GM18858 (cell line): ENCODE data around the gene CAMTA1.

Source experiments
- ATAC-seq: cut with Tn5 transposase; IDR thresholded peaks from one replicate; pipeline ENCODE4 v1.9.1; 2021; ENCODE audit not compliant: unreplicated experiment

The CAMTA1 gene

DNA sequence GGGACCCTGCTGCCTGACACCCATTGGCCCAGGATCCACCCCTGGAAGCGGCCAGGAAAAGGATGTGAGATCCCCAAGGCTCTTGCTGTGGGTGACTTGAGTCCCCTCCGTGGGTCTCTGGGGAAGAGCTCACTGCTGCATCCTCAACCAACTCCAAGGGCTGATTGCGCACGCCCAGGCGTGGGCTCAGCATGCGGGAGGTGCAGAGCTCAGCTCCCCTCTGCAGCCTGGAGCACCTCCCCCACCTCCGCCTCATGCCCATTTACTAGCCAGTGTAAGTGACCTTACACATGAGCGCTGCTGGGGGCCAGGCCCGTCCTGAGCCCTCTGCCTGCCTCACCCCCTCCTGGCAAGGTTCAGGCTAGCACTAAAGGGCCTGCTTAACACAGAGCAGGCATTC lies 847.4 kb downstream of the CAMTA1 start:
- no peak for ATAC-seq

DNA sequence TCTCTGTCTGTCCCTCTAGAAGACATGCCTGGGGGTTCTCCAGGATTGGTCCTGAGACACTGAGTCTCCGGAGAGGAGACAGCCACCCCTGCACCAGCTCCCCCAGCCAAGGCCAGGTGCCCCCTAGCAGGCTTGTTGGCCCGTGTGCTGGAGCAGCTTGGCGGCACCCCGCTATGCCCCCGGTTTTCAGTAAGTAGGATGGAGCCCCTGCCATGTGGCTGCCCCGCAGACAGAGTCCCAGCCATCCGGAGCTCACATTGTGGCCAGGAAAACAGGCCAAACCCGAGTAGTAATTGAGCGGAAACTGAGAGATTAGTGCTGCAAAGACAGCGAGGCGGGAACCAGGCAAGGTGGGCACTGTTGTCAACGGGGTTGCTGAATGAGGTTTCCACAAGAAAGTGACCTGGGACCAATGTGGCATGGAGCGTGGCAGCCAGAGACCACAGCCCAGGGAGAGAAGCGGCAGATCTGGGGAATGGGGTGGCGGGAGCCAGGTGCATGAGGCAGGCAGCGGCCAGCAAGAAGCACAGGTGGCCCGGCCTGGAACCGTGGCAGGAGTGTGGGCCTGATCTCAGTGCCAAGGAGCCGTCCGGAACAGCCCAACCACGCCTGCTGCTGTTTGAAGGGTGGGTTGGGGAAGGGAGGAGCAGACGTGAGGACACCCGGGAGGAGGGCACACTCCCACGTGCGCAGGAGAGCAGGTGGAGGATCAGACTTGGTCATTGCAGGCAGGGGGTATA lies 848.4 kb downstream of the CAMTA1 start:
- ATAC-seq = no peak

GRCh38 chr1:7634546-7635240 lies 849.4 kb downstream of the CAMTA1 start:
- no peak for ATAC-seq

DNA sequence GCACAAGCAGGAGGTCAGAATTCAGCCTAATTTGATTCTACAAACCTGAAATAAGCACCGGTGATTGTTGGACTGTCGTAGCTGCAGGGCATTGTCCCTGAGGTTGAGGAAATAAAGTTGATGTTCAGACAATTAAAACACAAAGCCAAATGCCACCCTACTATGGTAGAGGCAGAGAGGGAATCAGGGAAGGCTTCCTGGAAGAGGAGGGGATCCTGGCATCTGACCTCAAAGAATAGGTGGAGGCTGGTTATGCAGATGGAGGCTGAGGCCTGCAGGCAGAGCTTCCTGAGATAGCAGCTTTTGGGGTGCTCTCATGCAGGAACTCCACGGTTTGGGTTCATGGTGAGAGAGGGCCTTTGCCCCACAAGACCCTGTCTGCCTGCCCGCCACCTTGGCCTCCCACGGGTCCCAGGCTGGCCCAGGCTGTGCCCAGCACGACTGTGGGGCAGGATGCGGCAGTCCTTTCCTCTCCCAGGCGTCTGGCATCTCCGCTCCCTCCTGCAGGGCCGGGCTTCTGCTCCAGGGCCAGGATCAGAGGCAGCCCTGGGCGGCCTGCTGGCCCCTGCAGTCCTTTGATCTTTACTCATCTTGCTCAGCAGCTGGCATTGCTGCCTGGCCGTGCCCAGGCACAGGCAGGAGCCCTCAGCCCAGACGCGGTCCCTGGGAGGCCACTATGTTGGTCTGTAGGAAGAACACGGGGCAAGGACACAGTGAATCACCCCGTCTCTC lies 851.7 kb downstream of the CAMTA1 start:
- ATAC-seq = no peak

DNA sequence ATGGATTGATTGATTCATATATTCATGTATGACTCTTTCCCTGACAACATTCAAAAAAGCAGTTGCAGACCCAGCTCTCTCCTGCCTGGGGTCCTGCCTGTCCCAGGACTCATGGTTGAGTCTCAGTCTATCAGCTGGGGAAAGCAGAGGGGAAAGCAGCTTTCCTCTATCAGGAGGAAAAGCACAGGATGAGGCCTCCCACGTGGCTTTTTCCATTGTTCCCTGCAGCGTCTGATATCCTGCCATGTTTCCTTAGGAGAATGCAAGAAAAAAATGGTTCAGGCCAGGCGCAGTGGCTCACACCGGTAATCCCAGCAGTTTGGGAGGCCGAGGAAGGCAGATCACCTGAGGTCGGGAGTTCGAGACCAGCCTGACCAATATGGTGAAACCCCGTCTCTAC lies 852.8 kb downstream of the CAMTA1 start:
- no peak for ATAC-seq

- no peak for ATAC-seq
These were observed 854.3 kb downstream of the CAMTA1 start for GRCh38 chr1:7639435-7640131.

- no peak for ATAC-seq
These were observed 855.1 kb downstream of the CAMTA1 start for GRCh38 chr1:7640350-7640749.

DNA sequence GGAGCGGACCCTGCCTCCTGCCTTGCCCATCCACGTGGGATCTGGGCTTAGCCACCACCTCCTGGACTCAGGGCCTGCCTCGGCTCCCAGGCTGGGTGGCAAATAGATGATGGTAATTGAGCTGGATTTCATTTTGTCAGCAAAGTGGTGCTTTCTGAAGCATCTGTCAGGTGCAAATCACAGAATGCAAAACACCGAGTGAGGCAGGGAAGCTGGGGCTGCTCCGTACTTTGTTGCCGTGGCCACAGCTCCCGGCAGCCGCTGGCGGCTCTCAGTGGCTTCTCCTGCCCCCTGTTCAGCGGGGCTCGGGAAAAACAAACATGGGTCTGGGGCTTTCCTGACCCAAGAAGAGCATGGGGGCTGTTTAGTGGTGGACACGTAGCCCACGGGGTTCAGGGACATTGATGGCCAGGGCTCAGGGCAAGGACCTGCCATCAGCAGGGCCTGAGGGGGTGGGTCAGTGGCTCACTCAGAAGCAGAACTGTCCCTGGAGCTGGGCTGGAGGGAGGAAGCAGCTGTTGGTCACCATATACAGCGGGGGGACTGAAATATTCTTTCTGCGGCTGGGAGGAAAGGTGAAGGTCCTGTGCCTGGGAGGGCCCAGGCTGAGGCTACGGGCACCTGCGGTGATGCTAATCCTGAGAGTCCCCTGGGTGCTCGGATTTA lies 855.8 kb downstream of the CAMTA1 start:
- ATAC-seq = no peak

- no peak for ATAC-seq
These were observed 856.5 kb downstream of the CAMTA1 start for GRCh38 chr1:7641587-7642417.

GRCh38 chr1:7642418-7642704 lies 857.1 kb downstream of the CAMTA1 start:
- ATAC-seq = no peak

GRCh38 chr1:7642781-7643529 lies 857.7 kb downstream of the CAMTA1 start:
- no peak for ATAC-seq

DNA sequence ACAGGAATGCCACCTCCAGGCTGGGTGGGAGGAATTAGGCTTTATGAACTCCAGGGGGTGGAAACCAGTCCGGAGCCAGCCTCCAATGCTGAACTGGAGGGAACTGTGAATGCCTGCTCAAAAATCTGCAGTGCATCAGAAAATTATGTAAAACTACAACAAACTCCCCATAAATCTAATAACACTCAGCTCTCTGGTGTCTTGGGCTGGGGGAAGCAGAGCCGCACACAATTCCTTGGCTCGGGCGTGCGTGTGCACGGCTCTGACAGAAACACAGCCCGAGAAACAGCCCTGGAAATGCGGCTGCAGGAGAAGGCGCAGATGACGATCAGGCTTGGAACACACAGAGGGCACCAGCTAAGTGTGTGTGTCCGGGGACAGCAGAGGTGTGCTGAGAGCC lies 858.3 kb downstream of the CAMTA1 start:
- no peak for ATAC-seq

DNA sequence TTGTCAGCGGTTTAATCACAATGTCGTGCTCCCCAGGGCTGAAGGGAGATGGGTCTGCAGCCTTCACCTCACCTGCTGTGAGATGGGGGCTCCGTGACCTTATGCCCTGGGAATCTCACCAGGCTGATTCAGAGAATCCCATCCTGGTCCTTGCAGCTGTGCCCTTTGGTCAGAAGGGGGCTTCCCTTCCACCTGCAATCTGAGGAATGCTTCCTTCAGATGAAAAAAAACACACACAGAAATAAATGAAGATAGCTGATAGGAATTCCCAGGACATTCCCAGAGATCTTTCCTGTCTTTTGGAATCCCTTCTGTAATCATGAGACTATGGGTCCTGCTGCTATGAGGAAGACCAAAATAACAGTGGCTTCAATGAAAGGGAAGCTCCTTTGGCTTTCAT lies 858.8 kb downstream of the CAMTA1 start:
- ATAC-seq = no peak

DNA sequence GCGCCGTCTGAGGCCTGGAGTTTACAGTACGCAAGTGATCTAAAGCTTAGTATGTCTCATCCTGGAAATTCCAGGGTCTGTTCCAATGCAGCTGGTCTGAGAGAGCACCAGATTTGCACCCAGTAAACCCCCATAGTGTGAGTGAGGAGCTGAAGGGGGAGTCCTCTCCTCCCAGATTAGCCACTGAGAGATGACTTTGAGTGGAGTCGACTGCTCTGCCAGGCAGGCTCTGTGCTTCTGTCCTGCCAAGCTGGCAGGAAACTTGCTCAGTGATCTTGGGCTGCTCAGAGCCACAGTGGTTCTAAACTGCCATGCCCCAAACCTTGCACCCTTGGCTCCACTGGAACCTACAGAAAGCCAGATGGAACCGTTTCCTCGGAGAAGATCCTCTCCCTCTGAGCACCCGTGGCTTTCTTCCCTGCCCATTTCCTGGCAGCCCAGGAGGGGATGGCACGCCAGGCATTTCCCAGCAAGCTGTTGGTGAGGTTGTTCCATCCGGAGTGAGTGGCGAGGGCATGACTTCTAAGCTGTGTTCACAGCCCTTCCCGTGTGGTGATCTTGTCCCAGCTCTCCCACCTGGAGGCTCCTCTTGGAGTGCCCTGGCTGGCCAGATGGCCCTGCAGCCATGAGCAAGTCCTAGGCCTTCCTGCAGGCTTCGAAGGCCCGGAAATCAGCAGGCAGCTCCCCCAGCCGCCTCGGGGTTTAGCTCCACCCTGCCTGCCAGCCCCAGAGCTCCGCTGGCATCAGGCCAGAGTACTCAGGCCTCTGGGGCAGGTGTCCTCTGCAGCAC lies 859.9 kb downstream of the CAMTA1 start:
- no peak for ATAC-seq

DNA sequence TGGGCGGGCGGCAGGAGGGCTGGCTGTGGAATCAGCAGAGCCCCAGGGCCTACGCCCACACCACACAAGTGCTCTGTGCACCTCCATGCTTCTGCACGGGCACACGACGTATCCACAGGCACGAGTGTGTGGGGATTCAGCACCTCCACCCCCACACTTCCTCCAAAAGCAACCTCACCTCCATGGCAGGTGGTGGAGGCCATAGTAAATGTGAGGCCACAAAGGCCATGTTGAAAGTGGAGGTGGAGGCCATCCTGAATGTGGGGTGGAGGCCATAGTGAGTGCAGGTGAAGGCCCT lies 860.4 kb downstream of the CAMTA1 start:
- no peak for ATAC-seq

DNA sequence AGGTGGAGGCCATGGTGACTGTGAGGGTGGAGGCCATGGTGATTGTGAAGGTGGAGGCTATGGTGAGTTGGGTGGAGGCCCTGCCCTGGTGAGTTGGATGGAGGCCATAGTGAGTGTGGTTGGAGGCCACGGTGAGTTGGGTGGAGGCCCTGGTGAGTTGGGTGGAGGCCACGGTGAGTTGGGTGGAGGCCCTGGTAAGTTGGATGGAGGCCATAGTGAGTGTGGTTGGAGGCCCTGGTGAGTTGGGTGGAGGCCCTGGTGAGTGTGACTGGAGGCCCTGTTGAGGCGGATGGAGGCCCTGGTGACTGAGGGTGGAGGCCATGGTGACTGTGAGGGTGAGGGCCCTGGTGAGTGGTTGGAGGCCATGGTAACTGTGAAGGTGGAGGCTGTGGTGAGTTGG lies 860.9 kb downstream of the CAMTA1 start:
- ATAC-seq = no peak

DNA sequence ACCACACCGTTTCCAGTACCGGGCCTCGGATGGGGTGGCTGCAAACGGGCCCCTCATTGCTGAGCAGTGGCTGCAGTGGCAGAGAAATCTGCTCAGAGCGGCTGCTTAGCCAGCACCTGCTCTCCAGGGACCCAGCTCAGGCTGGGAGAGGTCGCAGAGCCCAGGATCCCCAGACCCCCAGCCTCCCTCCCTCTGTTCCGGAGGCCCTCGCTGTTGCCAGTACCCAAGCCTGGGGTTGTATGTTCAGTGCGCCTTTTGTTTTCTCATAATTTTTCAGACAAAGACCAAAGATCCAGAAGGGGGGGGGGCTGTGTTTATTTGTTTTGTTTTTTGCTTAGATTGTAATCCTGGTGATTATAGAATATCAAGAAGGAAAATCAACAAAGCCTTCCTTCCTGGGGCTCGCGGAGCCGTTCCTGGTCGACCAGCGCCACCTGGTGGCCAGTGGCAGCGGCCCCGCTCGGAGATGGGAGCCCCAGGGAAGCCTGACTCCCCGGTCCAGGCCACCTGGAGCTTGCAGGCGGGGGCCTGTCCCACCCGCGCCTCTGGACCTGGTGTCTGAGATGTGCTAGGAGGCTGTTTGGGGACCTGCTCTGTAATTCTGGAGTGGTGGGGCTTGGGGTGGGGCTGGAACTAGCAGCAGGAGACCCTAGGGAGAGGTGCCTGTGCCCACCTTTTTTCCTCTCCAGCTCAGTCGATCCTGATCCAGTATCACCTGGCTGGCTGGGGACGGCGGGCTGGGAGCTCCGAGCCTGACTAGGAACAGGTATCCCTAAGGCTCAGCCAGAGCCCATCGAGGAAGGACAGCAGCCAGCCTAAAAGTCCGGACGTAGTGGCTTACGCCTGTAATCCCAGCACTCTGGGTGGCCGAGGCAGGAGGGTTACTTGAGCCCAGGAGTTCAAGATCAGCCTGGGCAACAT lies 862.0 kb downstream of the CAMTA1 start:
- no peak for ATAC-seq
